Measurements from ENCODE around the gene REEP1.

GRCh38 chr2:86296947-86297346 is 40.5 kb downstream of the REEP1 start:
- TF ChIP-seq, protein P1, sequence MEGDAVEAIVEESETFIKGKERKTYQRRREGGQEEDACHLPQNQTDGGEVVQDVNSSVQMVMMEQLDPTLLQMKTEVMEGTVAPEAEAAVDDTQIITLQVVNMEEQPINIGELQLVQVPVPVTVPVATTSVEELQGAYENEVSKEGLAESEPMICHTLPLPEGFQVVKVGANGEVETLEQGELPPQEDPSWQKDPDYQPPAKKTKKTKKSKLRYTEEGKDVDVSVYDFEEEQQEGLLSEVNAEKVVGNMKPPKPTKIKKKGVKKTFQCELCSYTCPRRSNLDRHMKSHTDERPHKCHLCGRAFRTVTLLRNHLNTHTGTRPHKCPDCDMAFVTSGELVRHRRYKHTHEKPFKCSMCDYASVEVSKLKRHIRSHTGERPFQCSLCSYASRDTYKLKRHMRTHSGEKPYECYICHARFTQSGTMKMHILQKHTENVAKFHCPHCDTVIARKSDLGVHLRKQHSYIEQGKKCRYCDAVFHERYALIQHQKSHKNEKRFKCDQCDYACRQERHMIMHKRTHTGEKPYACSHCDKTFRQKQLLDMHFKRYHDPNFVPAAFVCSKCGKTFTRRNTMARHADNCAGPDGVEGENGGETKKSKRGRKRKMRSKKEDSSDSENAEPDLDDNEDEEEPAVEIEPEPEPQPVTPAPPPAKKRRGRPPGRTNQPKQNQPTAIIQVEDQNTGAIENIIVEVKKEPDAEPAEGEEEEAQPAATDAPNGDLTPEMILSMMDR (conservative IDR thresholded peaks at IDR 0.05 in 1 of 2, IDR thresholded peaks at IDR 0.05 in 1 of 2; ENCODE audit: extremely low read depth in 1 of 2, insufficient read depth in 1 of 2, low read depth in 1 of 2, low read length in 2 of 2): no peak
- no peak for TF ChIP-seq EZH2 (IDR thresholded peaks at IDR 0.05; ENCODE audit: borderline replicate concordance, low read length)

Measured in mammary epithelial cell (primary cell).